GDM1 (cell line): ENCODE data around the gene NDUFV3.
"Not testable (repeated sequence)": the region's sequence is repeated elsewhere in the genome, so short reads cannot be mapped to it uniquely, and the experiment has no call there.

Source experiments
- DNase-seq: peaks from one replicate; lab custom pipeline; 2025; lab: John Stamatoyannopoulos, UW

Gene NDUFV3

GRCh38 chr21:42900446-42900845, 7.3 kb downstream of the NDUFV3 start:
- no peak for DNase-seq

- no peak for DNase-seq
These were observed 10.7 kb downstream of the NDUFV3 start for GRCh38 chr21:42903817-42904216.

GRCh38 chr21:42905195-42905594, 12.1 kb downstream of the NDUFV3 start:
- no peak for DNase-seq

GRCh38 chr21:42906233-42906632, 13.1 kb downstream of the NDUFV3 start:
- DNase-seq, result no peak

GRCh38 chr21:42908484-42908883, 15.4 kb downstream of the NDUFV3 start:
- not testable (repeated sequence) for DNase-seq

- not testable (repeated sequence) for DNase-seq
These were observed 18.8 kb downstream of the NDUFV3 start for GRCh38 chr21:42911920-42912319.

GRCh38 chr21:42913476-42913875, 20.4 kb downstream of the NDUFV3 start:
- no peak for DNase-seq

- DNase-seq, result no peak
These were observed 25.2 kb downstream of the NDUFV3 start for GRCh38 chr21:42918291-42918690.

- no peak for DNase-seq
These were observed 28.8 kb downstream of the NDUFV3 start for GRCh38 chr21:42921927-42922326.

- DNase-seq, result no peak
These were observed 29.8 kb downstream of the NDUFV3 start for GRCh38 chr21:42922918-42923317.

- DNase-seq, result peak; percentile 83
These were observed 30.7 kb downstream of the NDUFV3 start for GRCh38 chr21:42923553-42924432.

GRCh38 chr21:42924433-42924751, 31.3 kb downstream of the NDUFV3 start:
- no peak for DNase-seq

GRCh38 chr21:42925114-42925926, 32.2 kb downstream of the NDUFV3 start, which contains the start of gene ERVH48-1:
Gene ERVH48-1, minus strand, starts transcription at chr21:42925630. Its CDS starts 6,624 bp downstream, at chr21:42919006.
- DNase-seq, result no peak

- not testable (repeated sequence) for DNase-seq
These were observed 34.5 kb downstream of the NDUFV3 start for GRCh38 chr21:42927474-42928200.

GRCh38 chr21:42929969-42930368, 36.9 kb downstream of the NDUFV3 start:
- DNase-seq, result no peak

GRCh38 chr21:42931560-42932235, 38.6 kb downstream of the NDUFV3 start:
- DNase-seq, result no peak

- not testable (repeated sequence) for DNase-seq
These were observed 39.4 kb downstream of the NDUFV3 start for GRCh38 chr21:42932378-42933136.

GRCh38 chr21:42933137-42933970, 40.2 kb downstream of the NDUFV3 start:
- DNase-seq, result not testable (repeated sequence)

GRCh38 chr21:42933973-42934372, 40.9 kb downstream of the NDUFV3 start:
- DNase-seq, result not testable (repeated sequence)

- not testable (repeated sequence) for DNase-seq
These were observed 43.3 kb downstream of the NDUFV3 start for GRCh38 chr21:42936360-42936759.
